Activated naive CD4-positive, alpha-beta T cell treated with anti-CD3 and anti-CD28 coated beads for 36 hours (primary cell): Measurements from ENCODE around the gene SLC44A1. TPM values are rescaled to one million over a fixed set of nuclear protein-coding genes. Genes with fewer than 3 reads are reported as not detected.

Experiments
- CTCF ChIA-PET: fragments of 350-600 bp; sonication (Branson Sonifier 250); formaldehyde crosslinking; loops from one replicate; lab custom pipeline; 2021; ENCODE audit warnings: antibody characterized with exemption; lab: Charles Lee
- DNase-seq: peaks from one replicate; pipeline ENCODE4 v3.0.0-alpha.2; 2020
- H3K27ac Mint-ChIP-seq: one replicate; pipeline ENCODE4 v1.8.0; 2021; ENCODE audit warnings: mild to moderate bottlenecking, mixed read lengths
- H3K27me3 Mint-ChIP-seq: one replicate; pipeline ENCODE4 v1.8.0; 2021; ENCODE audit warnings: low read depth, mixed read lengths
- H3K36me3 Mint-ChIP-seq: one replicate; pipeline ENCODE4 v1.8.0; 2021; ENCODE audit warnings: low read depth, mixed read lengths
- H3K4me1 Mint-ChIP-seq: one replicate; pipeline ENCODE4 v1.8.0; 2021; ENCODE audit warnings: low read depth, mixed read lengths
- H3K4me3 Mint-ChIP-seq: one replicate; pipeline ENCODE4 v1.8.0; 2021; ENCODE audit warnings: mild to moderate bottlenecking, moderate library complexity, mixed read lengths
- H3K9me3 Mint-ChIP-seq: one replicate; pipeline ENCODE4 v1.8.0; 2021; ENCODE audit warnings: mixed read lengths
- intact Hi-C: fragments of 100-400 bp; cut with micrococcal nuclease; formaldehyde crosslinking; loops from one replicate; pipeline ENCODE4 v1.15.1; 2023
- total RNA-seq, 2 experiments: library from RNA; stranded (reverse); gene quantifications; one replicate each; pipeline ENCODE4 v1.2.3, GENCODE V29; 2021

SLC44A1 gene
- total RNA-seq, 2 experiments from 2014 or later, result 17.6 to 18.6 TPM

DNA sequence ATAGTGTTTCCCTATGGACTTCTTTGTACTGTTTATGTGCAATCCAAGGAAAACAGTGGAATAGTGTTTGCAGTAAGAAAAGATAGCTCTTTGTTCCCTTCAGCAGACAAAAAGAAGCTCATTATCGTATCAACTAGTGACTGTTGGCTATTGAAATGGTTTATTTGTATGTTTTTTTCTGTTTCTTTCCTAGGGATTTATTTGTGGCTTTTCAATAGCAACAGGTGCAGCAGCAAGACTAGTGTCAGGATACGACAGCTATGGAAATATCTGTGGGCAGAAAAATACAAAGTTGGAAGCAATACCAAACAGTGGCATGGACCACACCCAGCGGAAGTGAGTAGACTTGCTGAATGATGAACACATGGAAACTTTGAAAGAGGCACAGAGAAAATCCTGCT, 65.1 kb downstream of the SLC44A1 start:
- Mint-ChIP-seq H3K36me3 (peaks cover 6% of the 10 kb centered on the region), H3K4me1 (peaks cover 2% of the 10 kb centered on the region), H3K27me3 (no peaks in the 10 kb centered on the region), H3K27ac (no peak overlapping the region), H3K9me3 (no peaks in the 10 kb centered on the region), H3K4me3 (no peak overlapping the region)
- no peak for DNase-seq
- CTCF ChIA-PET, result no interaction called here
- intact Hi-C loops, result no loop called here

DNA sequence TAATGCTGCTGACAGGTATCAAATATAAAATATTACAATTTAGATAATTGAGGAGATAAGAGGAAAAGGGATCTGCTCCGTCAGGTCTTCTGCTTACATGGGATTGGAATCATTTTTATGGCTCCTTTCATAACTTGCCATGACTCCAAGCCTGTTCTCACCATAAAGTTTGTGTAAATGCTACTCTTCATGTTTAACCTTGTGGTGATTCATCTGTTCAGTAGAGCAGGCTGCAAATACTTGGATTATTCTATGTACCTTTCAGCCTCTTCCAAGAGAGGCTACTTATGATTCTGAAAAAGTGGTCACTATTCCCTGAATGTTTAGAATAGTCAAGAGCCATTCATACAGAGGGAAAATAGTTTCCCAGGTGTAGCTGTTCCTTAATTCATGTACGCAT, 66.9 kb downstream of the SLC44A1 start:
- no peaks in the 10 kb centered on the region for H3K27me3 Mint-ChIP-seq
- H3K4me3 Mint-ChIP-seq, result no peak overlapping the region
- intact Hi-C loops, result no loop called here
- H3K36me3 Mint-ChIP-seq, result peaks cover 6% of the 10 kb centered on the region
- H3K27ac Mint-ChIP-seq, result no peak overlapping the region
- no peak for DNase-seq
- H3K4me1 Mint-ChIP-seq, result peaks cover 2% of the 10 kb centered on the region
- CTCF ChIA-PET, result no interaction called here
- no peaks in the 10 kb centered on the region for H3K9me3 Mint-ChIP-seq

DNA sequence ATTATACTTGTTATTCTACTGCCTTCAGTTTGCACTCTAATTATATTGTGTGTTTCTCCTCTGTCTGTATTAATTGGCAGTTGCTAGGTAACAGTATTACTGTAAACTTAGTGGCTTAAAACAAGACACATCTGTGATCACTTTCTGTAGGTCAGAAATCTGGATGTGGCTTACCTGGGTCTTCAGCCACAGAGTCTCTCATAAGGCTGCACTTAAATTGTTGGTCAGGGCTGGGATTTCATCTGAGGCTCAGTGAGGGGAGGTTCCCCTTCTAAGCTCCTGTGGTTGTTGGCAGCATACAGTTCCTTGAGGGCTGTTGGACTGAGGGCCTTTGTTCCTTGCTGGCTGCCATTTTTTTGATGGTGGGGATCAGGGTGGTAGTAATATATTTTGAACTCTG, 68.8 kb downstream of the SLC44A1 start:
- DNase-seq, result no peak
- intact Hi-C loops, result no loop called here
- CTCF ChIA-PET, result no interaction called here
- H3K4me3 Mint-ChIP-seq, result no peak overlapping the region
- H3K9me3 Mint-ChIP-seq, result no peaks in the 10 kb centered on the region
- no peaks in the 10 kb centered on the region for H3K27me3 Mint-ChIP-seq
- H3K27ac Mint-ChIP-seq, result no peak overlapping the region
- no peaks in the 10 kb centered on the region for H3K4me1 Mint-ChIP-seq
- peaks cover 6% of the 10 kb centered on the region for H3K36me3 Mint-ChIP-seq

DNA sequence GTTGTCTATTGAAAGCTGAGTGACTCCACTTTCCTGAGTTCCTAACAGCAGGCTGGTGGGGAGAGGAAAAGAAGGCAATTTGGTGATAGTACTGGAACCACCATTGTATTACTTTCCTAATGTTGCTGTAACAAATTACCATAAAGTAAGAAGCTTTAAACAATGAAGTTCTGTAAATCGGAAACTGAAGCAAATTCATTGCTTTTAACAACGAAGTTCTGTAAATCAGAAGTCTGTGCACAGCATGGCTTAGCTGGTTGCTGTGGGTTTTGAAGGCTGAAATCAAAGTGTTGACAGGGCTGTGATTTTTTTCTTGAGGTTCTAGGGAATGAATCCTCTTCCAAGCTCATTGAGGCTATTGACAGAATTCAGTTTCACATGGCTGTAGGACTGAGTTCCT, 72.3 kb downstream of the SLC44A1 start:
- Mint-ChIP-seq H3K4me3 (no peak overlapping the region), H3K27ac (no peak overlapping the region), H3K27me3 (no peaks in the 10 kb centered on the region), H3K4me1 (no peaks in the 10 kb centered on the region), H3K36me3 (peaks cover 2% of the 10 kb centered on the region), H3K9me3 (no peaks in the 10 kb centered on the region)
- intact Hi-C loops, result no loop called here
- no peak for DNase-seq
- CTCF ChIA-PET, result interaction anchor here (0.7 kb wide), 1 partner anchor 99 kb away, joined by 3 read pairs; no protein-coding TSS in a partner anchor

DNA sequence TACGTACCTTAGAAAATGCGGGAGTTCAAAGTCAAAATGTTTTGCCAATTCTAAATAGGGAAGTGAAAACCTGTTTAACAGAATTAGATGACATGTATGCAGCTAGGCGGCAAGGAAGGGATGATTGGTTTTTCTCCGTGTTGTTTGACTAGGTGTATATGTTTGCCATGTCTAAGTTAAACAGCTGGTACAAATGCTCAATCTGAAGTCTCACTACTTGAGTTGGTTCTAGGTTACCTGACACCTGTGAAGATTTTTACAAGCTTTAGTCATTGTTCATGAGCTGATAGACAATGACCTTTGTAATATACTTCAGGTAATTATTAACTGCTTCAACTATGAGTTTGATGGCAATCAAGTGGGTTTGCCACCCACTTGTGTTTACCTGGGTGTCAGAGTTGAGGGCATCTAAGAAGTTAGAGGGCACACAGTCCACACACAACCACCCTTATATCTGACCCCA, 74.3 kb downstream of the SLC44A1 start:
- no peak overlapping the region for H3K27ac Mint-ChIP-seq
- no peaks in the 10 kb centered on the region for H3K36me3 Mint-ChIP-seq
- CTCF ChIA-PET, result no interaction called here
- H3K4me1 Mint-ChIP-seq, result no peaks in the 10 kb centered on the region
- no peak overlapping the region for H3K4me3 Mint-ChIP-seq
- DNase-seq, result no peak
- H3K27me3 Mint-ChIP-seq, result no peaks in the 10 kb centered on the region
- intact Hi-C loops, result no loop called here
- H3K9me3 Mint-ChIP-seq, result no peaks in the 10 kb centered on the region

DNA sequence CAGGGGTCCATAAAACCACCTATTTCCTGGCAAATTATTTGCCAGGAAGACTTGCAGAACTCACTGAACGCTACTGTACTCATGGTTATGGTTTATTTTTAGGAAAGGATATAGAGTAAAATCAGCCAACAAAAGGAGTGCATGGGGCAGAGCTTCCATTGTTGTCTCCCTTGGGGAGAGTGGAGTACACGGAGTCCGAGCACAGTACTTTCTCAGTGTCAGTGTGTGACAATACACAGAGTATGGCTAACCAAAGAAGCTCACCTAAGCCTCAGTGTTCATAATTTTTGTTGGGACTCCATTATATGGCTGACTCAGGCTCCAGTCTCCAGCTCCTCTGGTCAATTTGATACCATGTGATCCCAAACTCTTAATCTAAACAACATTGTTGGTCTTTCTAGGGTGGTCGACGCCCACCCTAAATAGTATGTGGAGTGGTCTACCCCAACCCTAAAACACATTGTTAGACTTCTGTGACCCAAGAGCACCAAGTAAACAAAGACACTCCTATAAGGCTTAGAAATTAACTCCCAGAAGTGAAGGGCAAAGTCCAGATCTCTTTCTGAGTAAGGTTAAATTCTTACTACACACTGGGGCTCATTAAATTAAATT, 74.9 kb downstream of the SLC44A1 start:
- no peak for DNase-seq
- CTCF ChIA-PET, result no interaction called here
- Mint-ChIP-seq H3K9me3 (no peaks in the 10 kb centered on the region), H3K4me3 (no peak overlapping the region), H3K4me1 (no peaks in the 10 kb centered on the region), H3K36me3 (no peaks in the 10 kb centered on the region), H3K27me3 (no peaks in the 10 kb centered on the region), H3K27ac (no peak overlapping the region)
- intact Hi-C loops, result no loop called here

DNA sequence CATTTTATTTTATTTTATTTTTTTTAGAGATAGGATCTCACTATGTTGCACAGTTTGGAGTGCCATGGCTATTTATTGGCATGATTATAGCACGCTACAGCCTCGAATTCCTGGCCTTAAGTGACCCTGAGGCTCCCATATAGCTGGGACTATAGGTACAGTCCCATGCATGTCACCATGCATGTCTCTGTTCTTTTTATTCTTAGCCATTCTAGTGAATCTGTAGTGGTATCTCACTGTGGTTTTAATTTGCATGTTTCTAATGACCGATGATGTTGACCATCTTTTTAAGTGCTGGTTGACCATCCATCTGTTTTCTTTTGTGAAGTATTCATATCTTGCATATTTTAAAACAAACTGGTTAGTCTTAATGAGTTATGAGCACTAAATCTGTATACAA, 76.1 kb downstream of the SLC44A1 start:
- Mint-ChIP-seq H3K4me1 (no peaks in the 10 kb centered on the region), H3K27me3 (no peaks in the 10 kb centered on the region), H3K36me3 (peaks cover 1% of the 10 kb centered on the region), H3K4me3 (no peak overlapping the region), H3K9me3 (no peaks in the 10 kb centered on the region), H3K27ac (no peak overlapping the region)
- no peak for DNase-seq
- intact Hi-C loops, result no loop called here
- CTCF ChIA-PET, result no interaction called here

DNA sequence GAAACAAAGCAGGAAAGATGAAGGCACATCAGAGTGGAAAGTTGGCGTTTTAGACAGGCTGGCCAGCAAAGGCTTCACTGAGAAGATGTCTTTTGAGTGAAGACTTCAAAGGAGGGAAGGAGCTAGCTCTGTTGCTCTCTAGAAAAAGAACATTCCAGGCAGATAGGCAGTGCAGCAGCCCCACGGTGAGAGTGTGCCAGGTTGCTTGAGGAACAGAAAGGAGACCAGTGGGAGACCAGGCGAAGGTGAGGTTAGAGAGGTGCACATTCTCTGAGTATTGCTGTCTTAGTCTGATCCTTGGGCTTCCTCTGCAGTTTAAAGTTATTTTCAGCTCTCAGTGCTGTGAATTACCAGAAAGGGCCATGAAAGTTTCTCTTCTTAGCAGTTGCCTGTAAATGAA, 83.8 kb downstream of the SLC44A1 start:
- intact Hi-C loops, result no loop called here
- Mint-ChIP-seq H3K4me3 (no peak overlapping the region), H3K36me3 (peaks cover 1% of the 10 kb centered on the region), H3K27ac (no peak overlapping the region), H3K4me1 (peaks cover 4% of the 10 kb centered on the region), H3K9me3 (no peaks in the 10 kb centered on the region), H3K27me3 (no peaks in the 10 kb centered on the region)
- no peak for DNase-seq
- CTCF ChIA-PET, result no interaction called here

DNA sequence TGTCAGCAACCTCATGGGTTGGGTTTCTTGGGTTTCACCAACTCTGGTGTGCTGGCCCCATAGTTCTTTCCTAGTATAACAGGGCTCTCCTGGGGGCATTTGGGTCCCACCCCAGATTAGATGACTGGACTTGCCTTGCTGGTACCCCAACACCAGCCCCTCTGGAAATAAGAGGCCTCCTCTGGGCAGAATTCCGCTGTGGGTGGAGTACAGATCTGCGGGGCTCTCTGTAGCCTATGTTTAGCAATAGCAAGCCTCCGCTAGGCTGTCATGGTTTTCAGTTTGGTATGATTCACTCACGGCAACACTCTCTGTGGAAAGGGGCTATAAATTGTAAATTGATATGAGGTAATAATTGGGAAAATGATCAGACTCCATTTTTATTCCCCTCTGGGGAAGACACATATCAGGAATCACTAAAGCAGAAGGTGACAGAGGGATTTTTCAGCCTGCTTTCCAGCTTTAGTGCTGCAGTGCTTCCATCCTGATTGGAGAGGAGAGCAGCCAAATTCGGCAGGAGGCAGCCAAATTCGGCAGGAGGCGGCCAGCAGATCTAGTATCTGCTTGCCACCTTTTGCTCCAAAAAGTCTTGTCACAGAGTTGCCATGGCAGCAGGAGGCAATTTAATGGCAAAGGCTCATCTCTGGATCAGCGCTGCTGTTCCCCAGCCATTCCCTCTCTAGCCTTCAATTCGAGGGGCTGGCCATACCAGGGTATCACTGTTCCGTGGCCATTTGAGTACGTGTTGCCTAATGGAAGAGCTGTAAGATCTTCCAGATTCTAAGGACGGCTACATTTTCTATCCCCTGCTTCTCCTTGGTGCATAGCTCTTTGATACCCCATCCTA, 84.6 kb downstream of the SLC44A1 start:
- CTCF ChIA-PET, result interaction anchor here (0.6 kb wide), 1 partner anchor 49 kb away, joined by 3 read pairs; no protein-coding TSS in a partner anchor
- Mint-ChIP-seq H3K27ac (no peak overlapping the region), H3K4me3 (no peak overlapping the region), H3K36me3 (peaks cover 1% of the 10 kb centered on the region), H3K9me3 (no peaks in the 10 kb centered on the region), H3K27me3 (no peaks in the 10 kb centered on the region), H3K4me1 (peaks cover 4% of the 10 kb centered on the region)
- DNase-seq, result no peak
- intact Hi-C loops, result no loop called here

DNA sequence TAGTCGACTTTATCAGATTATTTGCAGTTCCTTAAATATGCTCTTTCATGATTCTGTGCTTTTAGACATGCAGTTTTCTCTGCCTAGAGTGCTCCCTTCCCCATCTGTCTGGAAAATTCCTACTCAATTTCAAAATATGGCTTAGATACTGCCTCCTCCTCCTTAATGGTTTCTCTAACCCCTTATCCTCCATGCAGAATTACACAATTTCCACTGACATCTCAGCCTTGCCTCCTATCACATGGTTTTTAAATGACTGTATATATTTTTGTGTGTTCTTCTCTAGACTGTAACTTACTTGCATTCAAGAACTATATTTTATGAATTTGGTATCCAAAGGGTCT, 85.2 kb downstream of the SLC44A1 start:
- no peak for DNase-seq
- Mint-ChIP-seq H3K9me3 (no peaks in the 10 kb centered on the region), H3K27me3 (no peaks in the 10 kb centered on the region), H3K27ac (no peak overlapping the region), H3K36me3 (peaks cover 1% of the 10 kb centered on the region), H3K4me1 (peaks cover 4% of the 10 kb centered on the region), H3K4me3 (no peak overlapping the region)
- CTCF ChIA-PET, result interaction anchor here (0.6 kb wide), 1 partner anchor 49 kb away, joined by 3 read pairs; no protein-coding TSS in a partner anchor
- intact Hi-C loops, result no loop called here

DNA sequence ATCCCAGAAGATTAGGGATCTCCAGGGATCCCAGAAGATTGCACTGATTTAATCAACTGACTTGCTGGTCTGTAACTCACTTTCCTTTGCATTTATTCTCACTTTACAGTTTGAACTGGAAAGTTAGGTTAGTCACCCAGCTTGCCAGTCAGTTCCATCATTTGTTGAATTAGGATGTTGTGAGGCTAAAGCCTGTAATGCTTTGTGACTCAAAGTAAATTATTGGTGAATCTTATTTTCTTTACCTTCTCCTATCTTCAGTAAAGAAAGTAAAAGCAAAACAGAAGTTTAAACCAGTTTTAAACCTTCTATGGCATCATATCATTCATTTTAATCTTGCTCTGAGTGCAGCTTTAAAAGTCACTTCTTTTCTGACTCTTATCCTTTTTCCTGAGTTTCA, 85.8 kb downstream of the SLC44A1 start:
- no peaks in the 10 kb centered on the region for H3K27me3 Mint-ChIP-seq
- H3K4me3 Mint-ChIP-seq, result no peak overlapping the region
- H3K27ac Mint-ChIP-seq, result no peak overlapping the region
- H3K4me1 Mint-ChIP-seq, result peaks cover 4% of the 10 kb centered on the region
- H3K9me3 Mint-ChIP-seq, result no peaks in the 10 kb centered on the region
- no peak for DNase-seq
- H3K36me3 Mint-ChIP-seq, result no peaks in the 10 kb centered on the region
- intact Hi-C loops, result no loop called here
- CTCF ChIA-PET, result no interaction called here

DNA sequence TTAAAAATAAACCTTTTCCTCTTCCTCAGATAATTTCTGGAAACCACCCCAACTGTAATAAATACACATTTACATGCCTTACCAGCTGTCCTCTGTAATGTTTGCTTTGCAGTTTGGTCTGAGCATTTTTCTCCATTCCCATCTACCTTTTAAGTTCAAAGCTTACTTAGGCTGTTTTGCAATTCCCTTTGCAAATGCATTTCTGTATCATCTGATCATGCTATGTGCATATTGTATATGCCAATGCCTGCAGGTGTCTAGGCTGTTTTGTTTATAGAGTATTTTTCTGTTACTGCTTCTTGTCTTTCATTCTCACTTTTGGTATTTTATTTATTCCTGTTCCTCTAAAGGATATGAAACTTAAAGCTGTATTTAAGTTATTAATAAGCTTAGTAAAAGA, 86.3 kb downstream of the SLC44A1 start:
- no peak overlapping the region for H3K4me3 Mint-ChIP-seq
- peaks cover 4% of the 10 kb centered on the region for H3K4me1 Mint-ChIP-seq
- CTCF ChIA-PET, result interaction anchor here (1.2 kb wide), 1 partner anchor 86 kb away, joined by 3 read pairs; the partner anchor contains the start of gene SLC44A1
- H3K36me3 Mint-ChIP-seq, result peaks cover 2% of the 10 kb centered on the region
- H3K27me3 Mint-ChIP-seq, result no peaks in the 10 kb centered on the region
- DNase-seq, result no peak
- no peaks in the 10 kb centered on the region for H3K9me3 Mint-ChIP-seq
- H3K27ac Mint-ChIP-seq, result no peak overlapping the region
- intact Hi-C loops, result no loop called here

DNA sequence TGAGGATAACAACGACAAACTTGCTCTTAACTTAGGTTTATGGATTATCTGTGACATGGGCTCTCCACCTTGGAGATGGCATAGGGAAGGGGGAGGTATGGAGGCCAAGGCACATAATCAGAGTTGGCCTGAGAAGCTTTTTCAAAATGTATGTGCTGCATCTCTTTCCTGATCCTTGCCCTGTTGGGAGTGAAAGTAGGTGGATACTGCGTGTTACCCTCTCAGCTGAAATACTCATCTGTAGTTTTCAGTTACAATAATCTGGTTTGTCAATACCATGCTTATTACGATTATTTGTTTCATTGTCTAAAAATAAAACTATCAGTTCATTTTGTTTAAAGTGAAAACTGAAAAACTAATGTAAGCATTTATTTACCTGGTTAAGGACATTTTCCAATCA, 86.7 kb downstream of the SLC44A1 start:
- intact Hi-C loops, result no loop called here
- no peak for DNase-seq
- H3K27me3 Mint-ChIP-seq, result no peaks in the 10 kb centered on the region
- CTCF ChIA-PET, result interaction anchor here (1.2 kb wide), 1 partner anchor 86 kb away, joined by 3 read pairs; the partner anchor contains the start of gene SLC44A1
- no peak overlapping the region for H3K4me3 Mint-ChIP-seq
- H3K36me3 Mint-ChIP-seq, result peaks cover 4% of the 10 kb centered on the region
- H3K4me1 Mint-ChIP-seq, result peaks cover 4% of the 10 kb centered on the region
- H3K9me3 Mint-ChIP-seq, result no peaks in the 10 kb centered on the region
- H3K27ac Mint-ChIP-seq, result no peak overlapping the region
